GM21786 (cell line): ENCODE results near the gene PPFIBP1.
"Not testable (repeated sequence)": the region's sequence is repeated elsewhere in the genome, so short reads cannot be mapped to it uniquely, and the experiment has no call there.

Experiments
- ATAC-seq: cut with Tn5 transposase; IDR thresholded peaks from one replicate; pipeline ENCODE4 v1.9.1; 2021; ENCODE audit not compliant: unreplicated experiment

PPFIBP1 gene

GRCh38 chr12:27564612-27565213, 40.7 kb downstream of the PPFIBP1 start:
- no peak for ATAC-seq

DNA sequence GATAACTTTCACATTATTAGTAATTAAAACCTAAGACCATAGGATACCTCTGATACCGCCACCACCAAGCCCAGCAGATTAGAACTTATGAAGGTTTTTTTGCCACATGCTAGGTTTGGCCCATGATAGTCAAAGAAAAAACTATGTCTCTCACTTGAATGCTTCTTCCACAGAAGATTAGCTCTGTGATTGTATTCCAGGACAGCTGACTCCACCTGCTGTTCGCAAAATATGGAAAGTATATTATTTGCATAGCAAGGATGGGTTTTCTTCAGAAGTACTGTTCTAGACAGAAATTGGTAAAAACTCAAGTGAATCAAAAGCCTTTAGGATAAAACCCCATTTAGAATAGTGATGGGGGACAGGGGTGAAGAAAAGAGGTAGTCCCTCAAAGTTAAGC, 42.2 kb downstream of the PPFIBP1 start:
- ATAC-seq: no peak

DNA sequence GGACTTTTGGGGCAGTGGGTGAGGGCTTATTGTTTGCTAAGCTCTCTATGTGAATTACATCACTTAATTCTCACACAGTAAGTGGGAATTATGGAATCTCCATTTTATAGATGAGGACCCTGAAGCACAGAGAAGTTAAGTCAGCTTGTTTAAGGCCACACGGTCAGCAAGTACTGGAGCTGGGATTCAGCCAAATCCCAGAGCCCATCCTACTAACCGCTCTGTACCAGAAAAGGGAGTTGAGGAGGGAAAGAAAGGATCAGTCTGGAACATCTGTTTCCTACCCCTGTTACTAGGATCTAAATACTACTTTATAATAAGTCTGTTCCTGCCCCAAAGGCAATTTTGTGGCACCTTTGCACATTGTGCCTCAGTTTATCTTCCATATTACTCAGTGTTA, 42.6 kb downstream of the PPFIBP1 start:
- ATAC-seq: no peak

DNA sequence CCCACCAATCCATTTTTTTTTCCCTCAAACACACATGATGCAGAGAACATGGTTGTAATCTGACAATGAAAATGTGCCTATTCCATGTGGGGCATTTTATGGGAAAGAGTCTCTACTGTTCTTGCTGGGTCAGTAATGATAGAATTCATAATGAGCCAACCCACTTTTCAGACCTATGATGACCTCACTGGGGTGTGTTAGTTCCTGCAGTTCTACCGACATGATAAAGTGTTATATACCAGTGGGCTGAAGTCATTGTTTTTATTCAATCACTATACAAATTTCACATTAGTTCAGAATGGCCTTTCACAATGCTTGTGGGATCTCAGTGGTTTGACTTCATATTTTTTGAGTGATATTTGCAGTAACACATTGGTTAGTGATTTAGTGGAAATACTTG, 47.5 kb downstream of the PPFIBP1 start:
- no peak for ATAC-seq

DNA sequence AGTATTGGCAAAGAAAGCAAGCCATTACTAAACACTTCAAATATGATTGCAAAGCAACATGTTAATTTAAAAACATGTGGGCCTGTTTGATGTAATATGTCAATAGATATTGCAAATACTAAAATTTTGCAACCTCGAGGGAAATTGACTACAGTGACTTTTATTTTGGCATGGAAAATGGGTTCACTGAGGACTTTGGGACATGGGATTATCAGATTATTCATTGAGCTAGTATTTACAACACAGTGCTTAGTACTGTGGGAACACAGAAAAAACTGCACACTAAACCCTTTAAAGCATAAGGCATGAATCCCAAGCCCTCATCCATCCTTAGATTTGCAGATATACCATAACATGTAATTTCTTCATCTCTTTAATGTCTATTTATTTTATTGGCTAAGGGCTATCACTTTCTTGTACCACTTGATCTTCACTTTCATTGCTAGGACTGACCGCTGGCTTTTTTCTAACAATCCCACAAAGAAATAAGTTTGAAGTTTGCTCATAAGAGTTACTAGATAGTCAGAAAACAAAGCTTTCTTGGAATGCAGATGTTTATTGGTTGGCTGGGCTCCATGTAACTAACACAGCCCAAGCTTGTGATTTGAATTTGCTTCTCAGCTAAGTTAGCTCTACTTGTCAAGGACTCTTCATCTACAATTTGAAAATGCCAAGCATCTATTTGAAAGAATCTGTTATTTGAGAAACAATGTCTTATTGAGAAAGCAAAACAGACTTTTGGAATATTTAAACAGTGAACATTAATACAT, 48.7 kb downstream of the PPFIBP1 start:
- no peak for ATAC-seq

DNA sequence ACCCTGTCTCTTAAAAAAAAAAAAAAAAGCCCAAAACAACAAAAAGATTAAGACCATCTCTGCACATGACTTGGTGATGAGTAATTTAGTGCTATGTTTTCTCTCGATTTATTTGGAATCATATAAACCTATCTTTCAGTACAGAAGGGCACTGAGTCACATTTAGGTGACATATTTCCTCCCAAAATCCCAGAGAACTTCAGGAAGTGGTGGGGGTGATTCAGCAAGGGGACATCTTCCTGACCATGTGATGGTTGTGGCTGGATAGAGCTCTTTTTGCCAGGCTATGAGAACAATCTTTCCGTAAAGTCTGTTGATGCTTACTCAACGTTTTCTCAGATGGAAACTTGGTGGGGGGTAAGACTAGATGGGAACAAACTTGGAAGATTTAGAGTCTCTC, 50.0 kb downstream of the PPFIBP1 start:
- ATAC-seq: no peak

- no peak for ATAC-seq
These were observed 51.2 kb downstream of the PPFIBP1 start for GRCh38 chr12:27575090-27575761.

DNA sequence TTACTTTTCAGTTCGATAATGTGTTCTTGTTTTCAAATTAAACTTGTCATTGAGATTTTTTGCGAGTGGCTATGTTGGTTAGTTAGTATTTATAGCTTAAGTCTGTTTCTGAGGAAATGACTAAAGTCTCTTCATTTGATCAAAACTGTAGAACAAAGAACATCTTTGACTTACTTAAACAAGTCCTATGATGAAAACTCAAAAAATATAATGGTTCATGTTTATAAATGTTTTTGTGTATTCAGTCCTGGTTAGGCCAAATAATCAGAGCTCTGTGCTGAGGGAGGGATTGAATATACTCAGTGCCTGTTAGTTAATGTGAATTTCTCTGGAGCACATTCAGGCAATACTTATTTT, 51.7 kb downstream of the PPFIBP1 start:
- no peak for ATAC-seq

GRCh38 chr12:27576667-27577347, 52.8 kb downstream of the PPFIBP1 start:
- no peak for ATAC-seq

DNA sequence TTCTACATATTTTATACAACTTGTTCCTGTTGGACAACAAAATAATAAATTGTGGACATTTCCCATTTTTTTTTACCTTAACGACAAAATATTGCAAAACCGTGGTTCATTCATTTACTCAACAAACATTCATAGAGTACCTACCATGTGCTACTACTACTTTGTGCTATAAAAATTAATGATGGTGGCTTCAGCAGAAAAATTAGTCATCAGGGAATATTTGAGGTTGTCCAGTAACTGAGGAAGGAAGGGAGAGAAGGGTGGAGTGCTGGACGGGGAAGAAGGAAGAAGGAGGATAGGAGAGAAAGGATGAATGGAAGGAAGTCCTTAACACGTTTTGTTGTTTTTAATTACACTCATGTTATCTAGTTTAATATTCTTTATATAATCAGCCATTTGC, 53.7 kb downstream of the PPFIBP1 start:
- ATAC-seq: no peak

DNA sequence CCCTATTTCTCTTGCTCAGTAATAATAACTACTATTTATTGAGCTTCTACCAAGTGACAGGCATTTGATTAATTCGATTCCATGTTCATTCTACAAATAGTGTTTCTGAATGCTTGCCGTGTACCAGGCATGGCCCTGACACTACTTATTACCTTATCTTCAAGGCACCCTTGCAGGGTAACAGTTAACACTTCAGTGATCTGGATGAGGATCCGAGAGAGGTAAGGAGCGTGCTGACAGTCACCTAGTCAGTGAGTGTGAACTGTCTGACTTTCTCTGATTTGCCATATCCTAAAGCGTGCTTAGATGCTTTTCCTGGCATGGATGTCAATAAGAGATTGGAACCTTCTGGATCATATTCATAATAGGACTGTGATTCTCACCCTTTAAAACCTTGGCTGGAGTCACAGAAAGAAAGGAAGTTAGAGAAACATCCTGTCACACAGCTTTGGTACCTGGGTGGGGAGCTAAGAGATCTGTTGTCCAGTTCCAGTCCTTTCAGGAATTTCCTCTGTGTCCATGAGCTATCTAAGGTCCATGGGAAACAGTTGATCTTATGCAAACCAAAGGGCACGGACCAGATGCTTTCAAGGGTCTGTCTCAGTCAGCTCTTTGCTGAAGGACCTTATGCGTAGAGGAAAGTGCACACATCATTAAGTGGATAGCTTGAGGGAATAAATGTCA, 54.8 kb downstream of the PPFIBP1 start:
- peak; percentile 45 for ATAC-seq

DNA sequence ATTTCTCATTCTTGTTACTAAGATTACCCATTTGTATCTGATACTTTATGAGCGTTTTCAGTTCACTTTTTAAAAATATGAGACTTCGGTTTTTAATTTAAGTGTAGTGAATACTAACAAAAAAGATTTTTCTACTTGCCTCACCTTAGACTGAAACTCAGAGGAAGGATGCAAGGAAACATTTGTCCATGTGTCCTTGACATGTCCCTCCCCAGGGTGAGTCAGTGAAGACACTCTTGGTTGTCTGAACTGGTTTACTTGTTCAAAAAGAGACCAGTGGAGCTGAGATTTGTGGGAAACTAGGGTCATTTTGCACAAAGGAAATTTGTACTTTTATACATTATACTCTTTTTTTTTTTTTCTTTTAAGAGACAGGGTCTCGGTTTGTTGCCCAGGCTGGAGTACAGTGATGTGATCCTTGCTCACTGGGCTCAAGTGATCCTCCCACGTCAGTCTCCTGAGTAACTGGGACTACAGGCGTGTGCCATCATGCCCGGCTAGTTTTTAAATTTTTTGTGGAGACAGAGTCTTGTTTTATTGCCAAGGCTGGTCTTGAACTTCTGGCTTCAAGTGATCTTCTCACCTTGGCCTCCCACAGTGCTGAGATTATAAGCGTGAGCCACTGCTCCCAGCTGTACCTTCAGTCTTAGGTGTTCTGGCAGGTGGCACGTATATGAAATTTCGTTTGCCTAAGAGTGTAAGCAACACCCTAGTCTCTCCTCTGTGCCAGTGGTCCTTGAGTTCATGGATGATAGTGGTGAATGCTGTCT, 56.7 kb downstream of the PPFIBP1 start:
- no peak for ATAC-seq

DNA sequence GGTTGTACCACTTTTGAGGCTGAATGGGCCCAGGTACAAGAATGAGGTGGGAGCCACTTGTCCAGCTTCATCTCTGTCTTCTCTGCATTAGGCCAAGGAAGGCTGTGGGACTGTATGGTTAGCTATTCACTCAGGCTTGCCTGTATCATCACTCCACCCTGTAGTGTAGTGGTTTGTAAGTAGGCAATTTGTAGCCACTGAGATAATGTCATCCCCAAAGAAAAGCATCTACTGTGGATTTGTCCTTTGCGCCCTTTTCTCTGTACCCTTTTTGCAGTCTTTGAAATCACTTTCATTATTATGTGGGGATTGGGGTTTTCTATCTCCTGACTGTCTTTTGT, 57.3 kb downstream of the PPFIBP1 start:
- ATAC-seq: not testable (repeated sequence)

DNA sequence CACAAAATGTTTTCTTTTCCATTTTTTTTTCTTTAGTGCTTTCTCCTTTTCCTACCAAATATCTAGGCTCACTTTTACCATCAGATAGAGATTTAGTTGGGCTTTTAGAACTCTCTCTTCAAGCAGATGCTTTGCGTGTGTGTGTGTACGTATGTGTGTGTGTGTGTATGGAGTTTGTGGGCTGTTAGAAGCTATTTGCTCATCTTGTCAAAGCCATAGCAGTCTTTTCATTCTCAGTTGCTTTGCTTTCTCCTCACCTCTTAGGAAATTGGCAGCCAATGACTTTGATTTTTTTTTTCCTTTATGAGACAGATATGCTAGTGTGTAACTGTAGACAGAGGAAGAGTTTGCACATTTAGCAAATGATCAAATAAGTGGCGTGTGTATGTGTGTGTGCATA, 57.8 kb downstream of the PPFIBP1 start:
- ATAC-seq: not testable (repeated sequence)

- not testable (repeated sequence) for ATAC-seq
These were observed 58.4 kb downstream of the PPFIBP1 start for GRCh38 chr12:27582445-27582844.

DNA sequence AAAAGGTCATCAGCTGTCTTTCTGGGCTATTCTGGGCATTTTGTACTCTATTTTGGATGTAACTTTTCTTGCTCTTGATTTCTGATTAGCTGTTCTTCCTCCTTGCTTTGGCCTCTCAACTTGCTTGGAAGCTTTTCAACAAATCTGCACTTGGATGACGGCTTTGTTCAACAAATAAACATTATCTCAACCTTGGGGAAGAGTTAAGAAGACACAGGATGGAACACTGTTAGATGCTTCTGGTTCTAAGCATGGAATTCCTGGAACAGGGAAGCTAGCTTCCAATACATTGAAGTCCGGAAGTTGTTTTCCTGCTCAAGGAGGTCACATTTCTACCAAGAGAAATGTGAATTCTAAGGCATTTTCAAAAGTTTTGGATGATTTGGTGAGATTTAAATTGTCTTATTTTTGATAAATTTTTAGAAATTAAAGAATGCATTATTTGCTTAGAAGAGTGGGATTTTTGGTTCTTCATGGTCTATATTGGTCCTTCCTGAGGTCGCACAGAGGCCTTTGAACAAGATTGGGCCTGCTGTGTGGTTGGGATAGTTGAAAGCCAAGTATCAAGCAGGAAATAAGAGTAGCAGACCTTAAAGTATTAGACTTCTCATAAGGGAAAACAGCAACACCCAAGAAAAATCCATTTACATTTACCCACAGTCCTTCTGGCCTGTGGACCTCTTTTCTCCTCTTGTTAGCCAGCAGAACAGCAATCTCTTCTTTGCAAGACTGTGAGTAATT, 59.2 kb downstream of the PPFIBP1 start:
- ATAC-seq: no peak

GRCh38 chr12:27583981-27584380, 60.0 kb downstream of the PPFIBP1 start:
- no peak for ATAC-seq

GRCh38 chr12:27585739-27586265, 61.8 kb downstream of the PPFIBP1 start:
- ATAC-seq: no peak

GRCh38 chr12:27588075-27588730, 64.2 kb downstream of the PPFIBP1 start:
- ATAC-seq: not testable (repeated sequence)
